Placental pericyte (primary cell): Measurements from ENCODE around the gene MSH5. TPM values are rescaled to one million over a fixed set of nuclear protein-coding genes. Genes with fewer than 3 reads are reported as not detected.

ENCODE experiments used
- small RNA-seq: library from RNA; depleted of rRNA; stranded (forward); fragments of <200 nt; gene quantifications from one replicate; pipeline ENCODE3, GENCODE V24; 2012; ENCODE audit warnings: low replicate concordance
- total RNA-seq: library from RNA; depleted of rRNA; stranded (reverse); fragments of >200 nt; gene quantifications from 2 replicates; pipeline ENCODE4 v1.2.3, GENCODE V29; 2012

The MSH5 gene
- total RNA-seq, 1 donor, result 26.8 TPM

Small RNA genes within 50 kb of the gene (small RNA-seq; reads per million reads assigned to genes)
- gene LY6G6D (not detected), gene MIR4646 (not detected), gene MSH5-SAPCD1 (not detected), gene RF00019 (not detected), gene RNU6-850P (not detected), gene SAPCD1 (not detected)

Other genes with a start within 250 kb of the MSH5 start
- 22.5 and 49.2 TPM in 2 replicates for gene MICB, start 241.9 kb upstream of the MSH5 start, total RNA-seq
- not detected in 2 replicates for gene MCCD1, start 211.0 kb upstream of the MSH5 start, total RNA-seq
- 317 and 546 TPM in 2 replicates for gene DDX39B, start 198.0 kb upstream of the MSH5 start, total RNA-seq
- 0.43 and 1.5 TPM in 2 replicates for gene ATP6V1G2, start 193.4 kb upstream of the MSH5 start, total RNA-seq
- 19.9 and 35.5 TPM in 2 replicates for gene NFKBIL1, start 192.4 kb upstream of the MSH5 start, total RNA-seq
- gene LTA, start 167.7 kb upstream of the MSH5 start, total RNA-seq, result not detected in 2 replicates
- under 0.01 and 0.29 TPM in 2 replicates for gene TNF, start 164.4 kb upstream of the MSH5 start, total RNA-seq
- gene LTB, start 157.6 kb upstream of the MSH5 start, total RNA-seq, result not detected in 2 replicates
- gene LST1, start 153.7 kb upstream of the MSH5 start, total RNA-seq, result not detected in 2 replicates
- not detected in 2 replicates for gene NCR3, start 147.0 kb upstream of the MSH5 start, total RNA-seq
- not detected in 2 replicates for gene AIF1, start 124.8 kb upstream of the MSH5 start, total RNA-seq
- gene PRRC2A, start 119.3 kb upstream of the MSH5 start, total RNA-seq, result 55.1 and 105 TPM in 2 replicates
- 185 and 217 TPM in 2 replicates for gene BAG6, start 87.3 kb upstream of the MSH5 start, total RNA-seq
- gene APOM, start 84.1 kb upstream of the MSH5 start, total RNA-seq, result 0.72 and 3.3 TPM in 2 replicates
- 17.1 and 25.5 TPM in 2 replicates for gene C6orf47, start 79.2 kb upstream of the MSH5 start, total RNA-seq
- 20.0 and 22.8 TPM in 2 replicates for gene GPANK1, start 75.0 kb upstream of the MSH5 start, total RNA-seq
- 198 and 356 TPM in 2 replicates for gene CSNK2B, start 73.9 kb upstream of the MSH5 start, total RNA-seq
- 5.2 and 8.3 TPM in 2 replicates for gene LY6G5B, start 70.0 kb upstream of the MSH5 start, total RNA-seq
- 0.66 and 2.7 TPM in 2 replicates for gene LY6G5C, start 58.9 kb upstream of the MSH5 start, total RNA-seq
- gene ABHD16A, start 36.7 kb upstream of the MSH5 start, total RNA-seq, result 48.6 and 51.0 TPM in 2 replicates
- not detected in 2 replicates for gene LY6G6F, start 33.1 kb upstream of the MSH5 start, total RNA-seq
- gene LY6G6D, start 24.7 kb upstream of the MSH5 start, total RNA-seq, result not detected in 2 replicates
- not detected in 2 replicates for gene LY6G6C, start 18.3 kb upstream of the MSH5 start, total RNA-seq
- gene MPIG6B, start 16.6 kb upstream of the MSH5 start, total RNA-seq, result not detected in 2 replicates
- gene DDAH2, start 10.7 kb upstream of the MSH5 start, total RNA-seq, result 36.5 and 45.7 TPM in 2 replicates
- gene CLIC1, start 3.5 kb upstream of the MSH5 start, total RNA-seq, result 585 and 1,126 TPM in 2 replicates
- 0.44 and 1.1 TPM in 2 replicates for gene SAPCD1, start 22.7 kb downstream of the MSH5 start, total RNA-seq
- gene VWA7, start 37.3 kb downstream of the MSH5 start, total RNA-seq, result 0.14 and 0.44 TPM in 2 replicates
- 51.6 and 105 TPM in 2 replicates for gene VARS1, start 55.7 kb downstream of the MSH5 start, total RNA-seq
- 19.9 and 54.0 TPM in 2 replicates for gene LSM2, start 67.0 kb downstream of the MSH5 start, total RNA-seq
- 0.72 and 0.88 TPM in 2 replicates for gene HSPA1L, start 75.3 kb downstream of the MSH5 start, total RNA-seq
- gene HSPA1A, start 75.5 kb downstream of the MSH5 start, total RNA-seq, result 81.4 and 101 TPM in 2 replicates
- gene HSPA1B, start 87.7 kb downstream of the MSH5 start, total RNA-seq, result 78.3 and 86.0 TPM in 2 replicates
- gene NEU1, start 122.8 kb downstream of the MSH5 start, total RNA-seq, result 84.3 and 201 TPM in 2 replicates
- under 0.01 TPM in 1 of 2 replicates, not detected in the other for gene SLC44A4, start 139.0 kb downstream of the MSH5 start, total RNA-seq
- gene EHMT2, start 157.7 kb downstream of the MSH5 start, total RNA-seq, result 35.0 and 51.1 TPM in 2 replicates
- gene ZBTB12, start 162.1 kb downstream of the MSH5 start, total RNA-seq, result 1.4 and 2.8 TPM in 2 replicates
- 0.29 and 14.2 TPM in 2 replicates for gene C2, start 187.7 kb downstream of the MSH5 start, total RNA-seq
- gene CFB, start 206.1 kb downstream of the MSH5 start, total RNA-seq, result 2.3 and 62.8 TPM in 2 replicates
- gene NELFE, start 219.0 kb downstream of the MSH5 start, total RNA-seq, result 125 and 137 TPM in 2 replicates
- gene SKIC2, start 219.2 kb downstream of the MSH5 start, total RNA-seq, result 51.0 and 70.0 TPM in 2 replicates
- gene DXO, start 232.1 kb downstream of the MSH5 start, total RNA-seq, result 17.3 and 31.7 TPM in 2 replicates
- gene C4A, start 242.1 kb downstream of the MSH5 start, total RNA-seq, result 1.7 and 10.3 TPM in 2 replicates